Nephron (organoid): ENCODE measurements around the gene FMNL2.
A peak's percentile ranks its signal among the peaks of the same experiment; 100 is the strongest.

Experiments
- H3K27ac Mint-ChIP-seq, 3 experiments: 2 replicates each; pipeline ENCODE4 v1.8.0; 2020; ENCODE audit warnings: mixed read lengths in 3 of 3, mild to moderate bottlenecking in 2 of 3, moderate library complexity in 1 of 3
- H3K27me3 Mint-ChIP-seq: 2 replicates; pipeline ENCODE4 v1.8.0; 2021; ENCODE audit warnings: low read depth, mild to moderate bottlenecking, moderate library complexity, mixed read lengths
- H3K36me3 Mint-ChIP-seq: 2 replicates; pipeline ENCODE4 v1.8.0; 2020; ENCODE audit warnings: low read depth, mixed read lengths
- H3K4me1 Mint-ChIP-seq: 2 replicates; pipeline ENCODE4 v1.8.0; 2020; ENCODE audit warnings: mixed read lengths
- H3K4me3 Mint-ChIP-seq, 3 experiments: 2 replicates each; pipeline ENCODE4 v1.8.0; 2020; ENCODE audit warnings: mild to moderate bottlenecking in 3 of 3, mixed read lengths in 3 of 3, moderate library complexity in 2 of 3
- H3K9me3 Mint-ChIP-seq: 2 replicates; pipeline ENCODE4 v1.8.0; 2020; ENCODE audit warnings: mixed read lengths
- TF ChIP-seq, protein P1 (sequence below), 3 experiments: fragments of 200-600 bp; sonication (generic); IDR thresholded peaks; one replicate each; pipeline ENCODE4 v1.5.0; 2021; ENCODE audit warnings: antibody characterized with exemption in 3 of 3; ENCODE audit not compliant: unreplicated experiment in 3 of 3

Gene FMNL2

DNA sequence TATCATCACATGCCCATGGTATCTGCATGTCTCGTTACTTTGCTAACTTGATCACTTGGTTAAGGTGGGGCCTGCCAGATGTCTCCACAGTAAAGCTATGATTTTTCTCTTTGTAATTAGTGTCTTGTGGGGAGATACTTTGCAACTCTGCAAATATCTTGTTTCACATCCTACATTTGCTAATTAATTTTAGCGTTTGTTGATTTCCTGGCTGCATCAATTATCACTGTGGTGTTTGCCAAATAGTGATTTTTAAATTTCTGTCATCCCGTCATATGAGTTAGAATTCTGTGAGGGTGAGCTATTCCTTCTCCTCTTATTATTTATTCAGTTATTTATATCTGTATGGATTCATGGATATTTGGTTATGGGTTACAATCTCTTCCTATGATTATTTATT, 161.4 kb downstream of the FMNL2 start:
- Mint-ChIP-seq H3K27me3 (no peaks in the 10 kb centered on the region), H3K4me3 (no peak overlapping the region), H3K27ac (no peak overlapping the region), H3K4me1 (peaks cover 53% of the 10 kb centered on the region), H3K9me3 (peaks cover 11% of the 10 kb centered on the region), H3K36me3 (peaks cover 25% of the 10 kb centered on the region)
- TF ChIP-seq, protein P1, sequence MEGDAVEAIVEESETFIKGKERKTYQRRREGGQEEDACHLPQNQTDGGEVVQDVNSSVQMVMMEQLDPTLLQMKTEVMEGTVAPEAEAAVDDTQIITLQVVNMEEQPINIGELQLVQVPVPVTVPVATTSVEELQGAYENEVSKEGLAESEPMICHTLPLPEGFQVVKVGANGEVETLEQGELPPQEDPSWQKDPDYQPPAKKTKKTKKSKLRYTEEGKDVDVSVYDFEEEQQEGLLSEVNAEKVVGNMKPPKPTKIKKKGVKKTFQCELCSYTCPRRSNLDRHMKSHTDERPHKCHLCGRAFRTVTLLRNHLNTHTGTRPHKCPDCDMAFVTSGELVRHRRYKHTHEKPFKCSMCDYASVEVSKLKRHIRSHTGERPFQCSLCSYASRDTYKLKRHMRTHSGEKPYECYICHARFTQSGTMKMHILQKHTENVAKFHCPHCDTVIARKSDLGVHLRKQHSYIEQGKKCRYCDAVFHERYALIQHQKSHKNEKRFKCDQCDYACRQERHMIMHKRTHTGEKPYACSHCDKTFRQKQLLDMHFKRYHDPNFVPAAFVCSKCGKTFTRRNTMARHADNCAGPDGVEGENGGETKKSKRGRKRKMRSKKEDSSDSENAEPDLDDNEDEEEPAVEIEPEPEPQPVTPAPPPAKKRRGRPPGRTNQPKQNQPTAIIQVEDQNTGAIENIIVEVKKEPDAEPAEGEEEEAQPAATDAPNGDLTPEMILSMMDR (IDR thresholded peaks at IDR 0.05; ENCODE audit: unreplicated experiment in 3 of 3) = no peak

DNA sequence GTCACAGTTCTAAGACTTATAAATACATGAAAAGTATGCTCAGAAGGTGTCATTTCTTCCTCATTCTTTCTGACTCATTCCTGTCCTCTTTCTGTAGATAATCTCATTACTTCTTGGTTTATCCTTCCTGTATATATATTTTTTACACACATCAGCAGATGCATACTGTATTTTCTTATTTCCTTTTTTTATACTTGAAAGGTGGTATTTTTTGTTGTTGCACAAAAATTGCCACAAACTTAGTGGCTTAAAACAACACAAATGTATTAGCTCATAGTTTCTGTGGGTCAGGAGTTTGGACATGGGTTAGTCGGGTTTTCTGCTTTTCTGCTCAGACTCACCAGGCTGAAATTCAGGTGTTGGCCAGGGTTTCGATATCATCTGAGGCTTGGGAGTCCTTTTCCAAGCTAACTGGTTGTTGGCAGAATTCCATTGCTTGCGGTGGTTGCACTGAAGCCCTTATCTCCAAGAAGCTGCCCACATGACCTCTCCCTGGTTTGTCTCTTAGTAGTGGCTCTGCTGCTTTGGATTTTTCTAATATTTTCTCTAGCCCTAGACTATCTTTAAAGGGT, 162.6 kb downstream of the FMNL2 start:
- Mint-ChIP-seq H3K9me3 (peaks cover 11% of the 10 kb centered on the region), H3K4me1 (peaks cover 49% of the 10 kb centered on the region), H3K27ac (peak overlapping the region in 2 of 3 experiments; percentile 42 to 45), H3K27me3 (no peaks in the 10 kb centered on the region), H3K4me3 (no peak overlapping the region), H3K36me3 (peaks cover 30% of the 10 kb centered on the region)
- TF ChIP-seq, protein P1 (IDR thresholded peaks at IDR 0.05; ENCODE audit: unreplicated experiment in 3 of 3) = no peak

DNA sequence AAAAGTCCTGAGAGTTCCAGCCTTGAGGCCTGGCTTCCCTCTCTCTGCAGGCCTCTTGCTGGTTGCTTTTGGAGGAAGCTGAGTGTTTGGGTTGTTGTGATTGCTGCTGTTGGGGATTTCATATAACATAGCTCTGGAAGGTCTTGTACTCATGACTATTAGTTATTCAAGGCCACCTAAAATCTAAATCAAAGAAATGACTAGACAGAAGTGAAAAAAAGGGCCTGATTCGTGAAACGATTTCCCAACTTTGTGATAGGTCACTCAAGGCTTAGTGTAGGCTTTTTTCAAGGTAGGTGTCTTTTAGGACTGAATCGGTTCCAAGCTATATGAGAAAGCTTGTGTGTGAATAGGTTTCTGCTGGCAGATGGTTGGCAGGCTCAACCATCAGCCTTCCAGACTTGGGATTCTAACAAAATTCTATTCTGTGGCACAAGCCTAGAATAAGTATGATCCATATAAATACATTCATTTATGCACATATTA, 164.4 kb downstream of the FMNL2 start:
- TF ChIP-seq, protein P1 (IDR thresholded peaks at IDR 0.05; ENCODE audit: unreplicated experiment in 3 of 3) = no peak
- H3K4me3 Mint-ChIP-seq = peak overlapping the region in 1 of 3 experiments; percentile 15
- peak overlapping the region; percentile 90 to 92 (median 91) for H3K27ac Mint-ChIP-seq
- peaks cover 41% of the 10 kb centered on the region for H3K36me3 Mint-ChIP-seq
- H3K9me3 Mint-ChIP-seq = peaks cover 11% of the 10 kb centered on the region
- peaks cover 32% of the 10 kb centered on the region for H3K4me1 Mint-ChIP-seq
- H3K27me3 Mint-ChIP-seq = no peaks in the 10 kb centered on the region

DNA sequence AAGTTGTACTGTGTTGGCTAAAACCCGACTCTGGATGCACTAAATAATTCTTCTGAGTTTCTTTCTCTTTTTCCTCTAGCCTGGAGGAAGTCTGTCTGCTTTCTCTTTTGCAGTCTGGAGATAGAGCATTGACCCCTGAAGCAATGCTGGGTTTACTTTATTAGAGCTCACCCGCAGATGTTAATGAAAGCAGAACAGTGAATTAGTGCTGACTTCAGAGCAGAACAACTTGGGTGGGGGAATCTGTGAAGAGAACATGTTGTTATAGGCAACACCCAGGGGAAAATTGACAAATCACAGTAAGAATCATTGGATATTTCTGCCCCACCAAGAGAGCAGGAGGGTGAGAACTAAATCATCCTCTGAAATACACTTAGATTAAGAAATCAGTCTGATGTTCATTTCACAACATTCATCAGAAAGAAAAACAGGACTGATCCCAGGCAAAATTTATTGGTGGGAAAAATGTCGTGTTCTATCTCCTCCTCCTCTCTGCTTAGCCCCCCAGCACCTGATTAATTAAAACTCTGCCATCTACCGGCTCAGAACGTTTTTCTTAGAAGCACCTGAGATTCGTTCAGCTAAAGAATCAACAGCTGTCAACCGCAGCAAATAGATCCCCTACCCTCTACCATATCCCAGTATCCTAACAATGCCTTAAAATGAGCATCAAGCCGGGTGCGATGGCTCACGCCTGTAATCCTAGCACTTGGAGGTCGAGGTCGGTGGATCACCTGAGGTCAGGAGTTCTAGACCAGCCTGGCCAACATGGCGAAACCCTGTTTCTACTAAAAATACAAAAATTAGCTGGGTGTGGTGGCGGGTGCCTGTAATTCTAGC, 165.1 kb downstream of the FMNL2 start:
- no peaks in the 10 kb centered on the region for H3K27me3 Mint-ChIP-seq
- H3K4me3 Mint-ChIP-seq = peak overlapping the region; percentile 5 to 11 (median 9)
- peaks cover 41% of the 10 kb centered on the region for H3K36me3 Mint-ChIP-seq
- H3K4me1 Mint-ChIP-seq = peaks cover 39% of the 10 kb centered on the region
- peak overlapping the region; percentile 90 to 92 (median 91) for H3K27ac Mint-ChIP-seq
- TF ChIP-seq, protein P1 (IDR thresholded peaks at IDR 0.05; ENCODE audit: unreplicated experiment in 3 of 3) = no peak
- H3K9me3 Mint-ChIP-seq = peaks cover 11% of the 10 kb centered on the region

DNA sequence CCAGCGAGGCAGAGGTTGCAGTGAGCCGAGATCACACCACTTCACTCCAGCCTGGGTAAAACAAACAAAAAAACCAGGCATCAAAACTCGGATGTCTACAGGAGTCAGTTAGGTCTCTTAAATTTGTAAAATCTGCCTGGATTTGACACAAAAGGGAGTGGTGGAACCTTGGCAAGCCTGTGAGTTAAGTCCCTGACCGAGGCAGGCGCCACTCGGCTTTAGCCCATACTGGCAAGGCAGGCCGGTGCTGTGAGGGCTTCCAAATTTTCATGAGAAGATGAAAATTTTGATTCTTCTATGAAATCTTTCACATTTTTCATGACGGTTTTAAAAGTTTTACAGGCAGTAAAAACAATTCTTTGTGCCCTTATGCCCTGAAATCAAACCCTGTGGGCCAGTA, 165.8 kb downstream of the FMNL2 start:
- Mint-ChIP-seq H3K36me3 (peaks cover 41% of the 10 kb centered on the region), H3K27ac (peak overlapping the region in 2 of 3 experiments; percentile 21 to 90), H3K4me1 (peaks cover 40% of the 10 kb centered on the region), H3K9me3 (peaks cover 11% of the 10 kb centered on the region), H3K27me3 (no peaks in the 10 kb centered on the region), H3K4me3 (no peak overlapping the region)
- TF ChIP-seq, protein P1 (IDR thresholded peaks at IDR 0.05; ENCODE audit: unreplicated experiment in 3 of 3) = no peak
